Right ventricle myocardium superior (tissue), 1 donor: ENCODE results near the gene ERVK3-1. TPM values are rescaled to one million over a fixed set of nuclear protein-coding genes. Genes with fewer than 3 reads are reported as not detected.

Experiments used
- ATAC-seq: fragments of 200-7000 bp; cut with Tn5 transposase; one replicate; pipeline ENCODE4 v1.9.1; 2020; ENCODE audit warnings: mild to moderate bottlenecking; ENCODE audit not compliant: poor library complexity
- DNase-seq: peaks from one replicate; pipeline ENCODE4 v3.0.0-alpha.2; 2020
- intact Hi-C: fragments of 100-400 bp; cut with DNase I; formaldehyde crosslinking; loops from one replicate; pipeline ENCODE4 v1.11.2; 2022
- microRNA-seq: library from miRNA; unstranded; fragments of <30 nt; microRNA quantifications from one replicate; pipeline ENCODE4 v1.2.0, GENCODE V29; 2020
- total RNA-seq: library from RNA; stranded (reverse); fragmentation: NEBNext Ultra II Directional; extraction: Animal tissue kit (Norgen Biotek cat#: 25700); gene quantifications from one replicate; pipeline ENCODE4 v1.2.1, GENCODE V29; 2021
- donor health status: DM: no; HTN: yes; CAD: no; lungs with severe emphysema.

The ERVK3-1 gene
- total RNA-seq, 1 donor from 2014 or later = 20.0 TPM

DNA sequence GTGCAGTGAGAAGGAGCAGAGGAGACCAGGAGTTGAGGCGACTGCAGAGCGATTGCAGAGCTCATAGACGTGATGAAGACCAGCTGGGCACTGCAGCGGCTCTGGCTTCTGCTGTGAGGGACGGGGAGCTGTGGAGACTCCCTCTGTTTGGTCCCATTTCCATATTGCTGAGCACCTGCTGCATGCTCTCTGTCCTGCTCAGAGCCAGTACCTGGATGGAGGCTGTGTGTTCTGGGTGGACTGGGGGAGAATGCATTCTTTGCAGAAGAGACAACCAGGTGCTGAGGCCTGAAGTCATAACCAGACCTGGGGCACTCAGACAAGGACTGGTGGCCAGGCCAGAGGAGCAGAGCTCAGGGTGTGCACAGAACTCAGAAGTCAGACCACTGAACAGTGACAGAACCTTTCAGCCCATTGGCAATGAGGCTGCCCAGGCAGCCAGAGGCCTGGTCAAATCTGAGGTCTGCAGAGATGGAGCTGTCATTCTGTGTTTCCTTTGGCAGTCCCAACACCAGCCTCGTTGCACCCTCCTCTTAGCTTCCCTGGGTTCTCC, 49.4 kb downstream of the ERVK3-1 start:
- ATAC-seq (no peak), DNase-seq (no peak)
- intact Hi-C loops = no loop called here

- ATAC-seq (no peak), DNase-seq (no peak)
- intact Hi-C loops = no loop called here
Measured at GRCh38 chr19:58355215-58355796, 50.1 kb downstream of the ERVK3-1 start.

- no peak for DNase-seq
- intact Hi-C loops = no loop called here
- peak; percentile 54 for ATAC-seq
Measured at GRCh38 chr19:58355908-58356765, 51.0 kb downstream of the ERVK3-1 start.

DNA sequence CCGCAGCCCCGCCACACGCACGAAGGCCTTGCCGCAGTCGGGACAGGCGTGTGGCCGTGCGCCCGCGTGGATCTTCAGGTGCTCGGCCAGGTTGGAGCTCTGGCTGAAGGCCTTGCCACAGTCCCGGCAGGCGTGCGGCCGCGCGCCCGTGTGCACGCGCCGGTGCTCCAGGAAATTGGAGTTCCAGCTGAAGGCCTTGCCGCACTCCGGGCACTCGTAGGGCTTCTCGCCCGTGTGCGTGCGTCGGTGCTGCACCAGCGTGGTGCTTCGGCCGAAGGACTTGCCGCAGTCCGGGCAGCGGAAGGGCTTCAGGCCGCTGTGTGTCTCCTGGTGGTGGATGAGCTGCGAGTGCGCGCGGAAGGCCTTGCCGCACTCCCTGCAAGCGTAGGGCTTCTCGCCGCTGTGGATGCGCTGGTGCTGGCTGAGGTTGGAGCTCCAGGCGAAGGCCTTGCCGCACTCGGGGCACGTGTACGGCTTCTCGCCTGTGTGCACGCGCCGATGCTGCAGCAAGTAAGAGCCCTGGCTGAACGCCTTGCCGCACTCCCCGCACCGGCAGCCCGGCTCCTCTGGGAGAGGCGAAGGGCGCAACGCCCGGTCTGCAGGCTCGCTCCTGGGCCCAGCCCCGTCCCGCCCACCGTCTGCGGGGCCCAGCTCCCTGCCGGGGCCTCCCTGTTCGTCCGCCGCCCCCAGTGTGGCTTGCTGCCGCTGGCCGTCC, 51.7 kb downstream of the ERVK3-1 start:
- peak; percentile 4 for ATAC-seq

DNA sequence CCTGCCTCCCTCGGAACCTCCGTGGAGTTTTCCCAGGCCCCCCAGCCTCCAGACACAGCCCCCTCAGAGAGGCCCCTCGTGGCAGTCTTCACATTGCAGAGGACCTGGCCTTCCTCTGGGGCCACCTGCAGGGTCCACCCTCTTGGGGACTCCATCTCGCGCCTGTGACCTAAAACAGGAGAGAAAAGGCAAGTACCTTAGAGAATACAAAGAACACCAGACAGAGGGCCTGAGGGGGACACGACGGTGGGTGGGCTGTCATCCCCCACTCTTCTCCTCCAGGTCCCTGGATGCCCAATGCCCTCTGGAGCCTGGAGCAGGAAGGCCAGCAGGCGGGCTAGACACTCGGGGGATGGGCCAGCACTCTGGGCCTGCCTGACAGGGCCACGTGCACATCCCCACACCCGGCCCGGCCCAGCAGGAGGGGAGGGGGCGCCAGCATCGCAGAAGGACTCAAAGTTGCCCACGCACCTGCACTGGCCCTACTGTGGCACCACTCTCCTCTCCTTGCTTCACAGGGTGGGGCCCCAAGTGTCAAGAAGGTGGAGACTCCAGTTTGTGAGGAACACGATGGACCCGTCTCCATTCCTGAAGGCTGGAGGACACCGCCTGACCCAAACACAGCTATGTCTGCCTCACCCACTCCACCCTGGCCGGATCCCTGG, 52.4 kb downstream of the ERVK3-1 start:
- no peak for ATAC-seq
- intact Hi-C loops = no loop called here
- DNase-seq = no peak

More for the DNA sequence above, 51.7 kb downstream of the ERVK3-1 start:
- no peak for DNase-seq
- intact Hi-C loops = no loop called here

DNA sequence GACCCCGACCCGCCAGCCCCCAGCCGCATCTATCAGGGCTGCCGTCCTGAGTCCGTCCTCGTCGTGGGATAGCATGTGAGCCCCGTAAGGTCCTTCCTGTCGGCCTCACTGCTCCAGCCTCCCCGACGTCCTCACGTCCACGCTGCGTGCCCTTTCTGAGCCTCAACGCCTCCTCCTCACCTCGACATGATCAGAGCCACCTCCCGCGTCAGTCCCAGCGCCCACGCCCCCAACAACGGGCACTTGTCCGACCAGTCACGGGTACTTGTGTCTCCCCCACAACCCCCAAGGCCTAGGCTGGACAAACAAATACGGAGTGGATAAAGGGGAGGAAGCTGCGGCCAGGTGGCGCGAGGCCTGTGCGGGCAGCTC, 56.7 kb downstream of the ERVK3-1 start:
- DNase-seq = peak; percentile 64
- intact Hi-C loops = no loop called here
- ATAC-seq = peak; percentile 29

GRCh38 chr19:58362272-58362994, 57.3 kb downstream of the ERVK3-1 start, which contains the start of gene ZNF497:
Gene ZNF497 (minus strand): TSS chr19:58362751. CDS start chr19:58357635, 5,116 bp downstream.
- peak; percentile 99 for DNase-seq
- peak; percentile 96 for ATAC-seq
- intact Hi-C loops = no loop called here

GRCh38 chr19:58364146-58364545, 59.0 kb downstream of the ERVK3-1 start:
- no peak for DNase-seq
- ATAC-seq = no peak
- intact Hi-C loops = no loop called here

Small RNA genes lying within 50 kb of the gene (microRNA-seq; reads per million reads assigned to microRNA genes)
- gene MIR6806 = not detected

Other genes starting within 250 kb of the ERVK3-1 start
- 3.4 TPM for gene ZNF135, start 246.1 kb upstream of the ERVK3-1 start, total RNA-seq
- 60.5 TPM for gene ZSCAN18, start 207.1 kb upstream of the ERVK3-1 start, total RNA-seq
- gene ZNF329, start 154.6 kb upstream of the ERVK3-1 start, total RNA-seq = 6.5 TPM
- gene ZNF274, start 122.3 kb upstream of the ERVK3-1 start, total RNA-seq = 17.4 TPM
- gene ZNF544, start 76.5 kb upstream of the ERVK3-1 start, total RNA-seq = 24.9 TPM
- 4.6 TPM for gene ZNF8, start 26.4 kb upstream of the ERVK3-1 start, total RNA-seq
- gene ZSCAN22, start 21.6 kb downstream of the ERVK3-1 start, total RNA-seq = 1.7 TPM
- gene A1BG, start 48.1 kb downstream of the ERVK3-1 start, total RNA-seq = 4.1 TPM
- gene ZNF497, start 57.4 kb downstream of the ERVK3-1 start, total RNA-seq = 0.30 TPM
- gene ZNF837, start 75.7 kb downstream of the ERVK3-1 start, total RNA-seq = 0.13 TPM
- 481 TPM for gene RPS5, start 81.9 kb downstream of the ERVK3-1 start, total RNA-seq
- gene RNF225, start 90.3 kb downstream of the ERVK3-1 start, total RNA-seq = not detected
- 16.1 TPM for gene ZNF584, start 103.3 kb downstream of the ERVK3-1 start, total RNA-seq
- gene ZNF132, start 134.8 kb downstream of the ERVK3-1 start, total RNA-seq = 4.6 TPM
- gene ZNF324B, start 146.2 kb downstream of the ERVK3-1 start, total RNA-seq = 2.6 TPM
- 5.1 TPM for gene ZNF324, start 161.7 kb downstream of the ERVK3-1 start, total RNA-seq
- 4.6 TPM for gene ZNF446, start 171.0 kb downstream of the ERVK3-1 start, total RNA-seq
- gene SLC27A5, start 206.6 kb downstream of the ERVK3-1 start, total RNA-seq = 3.8 TPM
- gene ZBTB45, start 214.4 kb downstream of the ERVK3-1 start, total RNA-seq = 7.9 TPM
- gene TRIM28, start 238.7 kb downstream of the ERVK3-1 start, total RNA-seq = 132 TPM
- gene CHMP2A, start 249.7 kb downstream of the ERVK3-1 start, total RNA-seq = 115 TPM